Osteocyte (in vitro differentiated cells): ENCODE measurements around the gene FAM20A. TPM values are rescaled to one million over a fixed set of nuclear protein-coding genes. Genes with fewer than 3 reads are reported as not detected.

Experiments used
- DNase-seq: peaks from one replicate; pipeline ENCODE4 v3.0.0; 2021; ENCODE audit warnings: mixed read lengths; ENCODE audit not compliant: unreplicated experiment; ENCODE audit errors: extremely low spot score
- H3K27ac Mint-ChIP-seq: one replicate; pipeline ENCODE4 v1.8.0; 2021; ENCODE audit warnings: mild to moderate bottlenecking, mixed read lengths; ENCODE audit not compliant: unreplicated experiment
- H3K27me3 Mint-ChIP-seq: one replicate; pipeline ENCODE4 v1.8.0; 2021; ENCODE audit warnings: mixed read lengths; ENCODE audit not compliant: unreplicated experiment
- H3K36me3 Mint-ChIP-seq: one replicate; pipeline ENCODE4 v1.8.0; 2021; ENCODE audit warnings: mixed read lengths; ENCODE audit not compliant: unreplicated experiment
- H3K4me1 Mint-ChIP-seq: one replicate; pipeline ENCODE4 v1.8.0; 2021; ENCODE audit warnings: mixed read lengths; ENCODE audit not compliant: unreplicated experiment
- H3K4me3 Mint-ChIP-seq: one replicate; pipeline ENCODE4 v1.8.0; 2021; ENCODE audit warnings: mild to moderate bottlenecking, moderate library complexity, mixed read lengths; ENCODE audit not compliant: unreplicated experiment
- H3K9me3 Mint-ChIP-seq: one replicate; pipeline ENCODE4 v1.8.0; 2021; ENCODE audit warnings: mixed read lengths; ENCODE audit not compliant: unreplicated experiment
- total RNA-seq: library from RNA; stranded (reverse); gene quantifications from 2 replicates; pipeline ENCODE4 v1.2.1, GENCODE V29; 2021
- TF ChIP-seq, protein P1 (sequence below): fragments of 200-600 bp; sonication (generic); IDR thresholded peaks from 2 replicates; pipeline ENCODE4 v1.5.0; 2021; ENCODE audit warnings: antibody characterized with exemption, mild to moderate bottlenecking, moderate library complexity

Gene FAM20A
- total RNA-seq, 1 donor from 2014 or later = not detected

DNA sequence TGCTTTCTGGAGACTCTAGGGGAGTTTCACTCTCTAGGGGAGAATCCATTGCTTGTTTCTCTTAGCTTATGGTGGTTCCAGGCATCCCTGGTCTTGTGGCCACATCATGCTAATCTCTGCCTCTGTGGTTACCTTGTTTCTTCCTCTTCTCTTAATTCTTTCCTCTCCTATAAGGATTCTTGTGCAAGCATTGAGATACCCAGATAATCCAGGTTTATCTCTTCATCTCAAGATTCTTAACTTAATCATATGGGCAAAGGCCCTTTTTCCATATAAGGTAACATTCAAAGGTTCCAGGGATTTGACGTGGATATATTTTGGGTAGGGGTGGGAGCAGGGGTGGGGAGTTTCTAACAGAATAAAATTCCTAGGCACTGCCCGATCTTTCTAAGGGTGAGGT lies 32.6 kb downstream of the FAM20A start:
- Mint-ChIP-seq H3K4me3 (no peak overlapping the region), H3K9me3 (no peaks in the 10 kb centered on the region), H3K36me3 (no peaks in the 10 kb centered on the region), H3K4me1 (no peaks in the 10 kb centered on the region), H3K27ac (no peak overlapping the region), H3K27me3 (peaks cover 33% of the 10 kb centered on the region)
- no peak for DNase-seq
- TF ChIP-seq, protein P1, sequence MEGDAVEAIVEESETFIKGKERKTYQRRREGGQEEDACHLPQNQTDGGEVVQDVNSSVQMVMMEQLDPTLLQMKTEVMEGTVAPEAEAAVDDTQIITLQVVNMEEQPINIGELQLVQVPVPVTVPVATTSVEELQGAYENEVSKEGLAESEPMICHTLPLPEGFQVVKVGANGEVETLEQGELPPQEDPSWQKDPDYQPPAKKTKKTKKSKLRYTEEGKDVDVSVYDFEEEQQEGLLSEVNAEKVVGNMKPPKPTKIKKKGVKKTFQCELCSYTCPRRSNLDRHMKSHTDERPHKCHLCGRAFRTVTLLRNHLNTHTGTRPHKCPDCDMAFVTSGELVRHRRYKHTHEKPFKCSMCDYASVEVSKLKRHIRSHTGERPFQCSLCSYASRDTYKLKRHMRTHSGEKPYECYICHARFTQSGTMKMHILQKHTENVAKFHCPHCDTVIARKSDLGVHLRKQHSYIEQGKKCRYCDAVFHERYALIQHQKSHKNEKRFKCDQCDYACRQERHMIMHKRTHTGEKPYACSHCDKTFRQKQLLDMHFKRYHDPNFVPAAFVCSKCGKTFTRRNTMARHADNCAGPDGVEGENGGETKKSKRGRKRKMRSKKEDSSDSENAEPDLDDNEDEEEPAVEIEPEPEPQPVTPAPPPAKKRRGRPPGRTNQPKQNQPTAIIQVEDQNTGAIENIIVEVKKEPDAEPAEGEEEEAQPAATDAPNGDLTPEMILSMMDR = no peak

GRCh38 chr17:68567581-68567980 lies 33.6 kb downstream of the FAM20A start:
- DNase-seq = no peak
- Mint-ChIP-seq H3K27ac (no peak overlapping the region), H3K27me3 (peaks cover 35% of the 10 kb centered on the region), H3K4me1 (no peaks in the 10 kb centered on the region), H3K9me3 (no peaks in the 10 kb centered on the region), H3K4me3 (no peak overlapping the region), H3K36me3 (no peaks in the 10 kb centered on the region)
- TF ChIP-seq, protein P1 = no peak

- peaks cover 38% of the 10 kb centered on the region for H3K27me3 Mint-ChIP-seq
- TF ChIP-seq, protein P1 = no peak
- H3K4me1 Mint-ChIP-seq = no peaks in the 10 kb centered on the region
- H3K9me3 Mint-ChIP-seq = no peaks in the 10 kb centered on the region
- no peak overlapping the region for H3K4me3 Mint-ChIP-seq
- H3K36me3 Mint-ChIP-seq = no peaks in the 10 kb centered on the region
- no peak for DNase-seq
- no peak overlapping the region for H3K27ac Mint-ChIP-seq
Measured at GRCh38 chr17:68567035-68567434, 34.1 kb downstream of the FAM20A start.

DNA sequence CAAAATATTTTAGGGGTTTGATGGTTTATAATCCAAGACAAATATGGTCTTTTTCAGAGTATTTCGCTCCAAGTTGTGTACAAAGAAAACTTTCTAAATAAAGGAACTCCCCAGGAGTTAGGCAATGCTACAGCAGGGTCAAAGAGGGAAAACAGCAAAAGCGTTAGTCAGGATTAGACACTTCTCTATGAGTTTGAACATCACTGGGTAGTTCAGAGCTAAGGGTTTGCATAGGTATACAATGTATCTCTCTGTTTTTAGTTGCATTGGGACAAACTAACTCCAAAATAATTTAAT lies 34.8 kb downstream of the FAM20A start:
- Mint-ChIP-seq H3K4me1 (no peaks in the 10 kb centered on the region), H3K36me3 (no peaks in the 10 kb centered on the region), H3K9me3 (no peaks in the 10 kb centered on the region), H3K27me3 (peaks cover 42% of the 10 kb centered on the region), H3K27ac (no peak overlapping the region), H3K4me3 (no peak overlapping the region)
- DNase-seq = no peak
- TF ChIP-seq, protein P1 = no peak

DNA sequence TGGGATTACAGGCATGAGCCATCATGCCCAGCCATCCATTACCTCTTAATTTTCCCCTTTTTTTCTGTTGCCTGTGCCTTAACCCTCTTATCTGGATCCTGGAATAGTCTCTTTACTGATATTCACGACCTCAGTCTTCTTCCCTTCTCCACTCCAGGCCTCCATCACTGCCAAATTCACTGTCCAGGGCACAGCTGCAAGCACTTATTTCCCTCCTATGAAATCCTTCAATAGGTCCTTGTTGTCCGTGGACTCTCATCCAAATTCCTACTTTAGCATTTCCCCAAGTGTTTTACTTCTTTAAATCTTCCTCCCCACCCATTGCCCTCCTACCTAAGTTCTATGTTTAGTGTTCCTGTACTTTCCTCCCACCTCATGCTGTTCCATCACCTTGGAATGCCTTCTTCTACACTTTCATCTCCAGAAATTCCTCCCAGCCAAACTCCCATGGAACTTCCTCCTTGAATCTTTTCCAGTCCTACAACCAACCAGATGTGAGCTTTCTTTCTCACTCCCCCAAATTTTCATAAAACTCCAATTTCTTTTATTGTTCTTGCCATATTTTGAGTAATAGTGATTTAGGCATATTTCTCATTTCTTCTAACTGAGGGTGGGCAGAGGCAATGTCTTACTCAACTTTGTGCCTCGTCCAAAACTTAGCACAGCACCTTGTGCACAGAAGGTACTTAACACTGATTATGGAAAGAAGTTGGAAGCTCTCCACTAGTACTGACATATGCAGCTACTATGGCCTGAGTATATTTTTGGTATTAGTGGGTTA lies 35.3 kb downstream of the FAM20A start:
- Mint-ChIP-seq H3K36me3 (no peaks in the 10 kb centered on the region), H3K4me1 (no peaks in the 10 kb centered on the region)
- TF ChIP-seq, protein P1 = no peak

More for the DNA sequence above, 35.3 kb downstream of the FAM20A start:
- H3K27me3 Mint-ChIP-seq = peaks cover 44% of the 10 kb centered on the region
- no peak overlapping the region for H3K27ac Mint-ChIP-seq
- no peaks in the 10 kb centered on the region for H3K9me3 Mint-ChIP-seq
- no peak overlapping the region for H3K4me3 Mint-ChIP-seq
- no peak for DNase-seq
